MM.1S (cell line): ENCODE data around the gene PLEKHG5.

ENCODE experiments used
- DNase-seq: peaks from one replicate; pipeline ENCODE4 v3.0.0-alpha.2; 2015
- H2AFZ ChIP-seq: fragments of 300-600 bp; sonication (generic); 2 replicates; pipeline ENCODE4 v1.6.0; 2016; ENCODE audit warnings: antibody characterized with exemption, low read length
- H3F3A ChIP-seq: fragments of 300-600 bp; sonication (generic); 2 replicates; pipeline ENCODE4 v1.6.1; 2016; ENCODE audit warnings: mild to moderate bottlenecking, antibody characterized with exemption, low read length, moderate library complexity, mixed read lengths; ENCODE audit not compliant: insufficient read depth
- H3K27ac ChIP-seq: fragments of 300-600 bp; sonication (generic); 2 replicates; pipeline ENCODE4 v1.5.1; 2016; ENCODE audit warnings: mild to moderate bottlenecking, low read length
- H3K27me3 ChIP-seq: fragments of 300-600 bp; sonication (generic); replicated peaks from 2 replicates; pipeline ENCODE4 v1.6.0; 2016; ENCODE audit warnings: low read length; ENCODE audit not compliant: insufficient read depth
- H3K36me3 ChIP-seq: fragments of 300-600 bp; sonication (generic); replicated peaks from 2 replicates; pipeline ENCODE4 v1.6.1; 2016; ENCODE audit warnings: mild to moderate bottlenecking, low read length, mixed read lengths; ENCODE audit not compliant: insufficient read depth
- H3K4me1 ChIP-seq: fragments of 300-600 bp; sonication (generic); 2 replicates; pipeline ENCODE4 v1.6.1; 2016; ENCODE audit warnings: low read length, mixed read lengths
- H3K4me2 ChIP-seq: fragments of 300-600 bp; sonication (generic); 2 replicates; pipeline ENCODE4 v1.6.0; 2016; ENCODE audit warnings: low read depth, low read length
- H3K4me3 ChIP-seq: fragments of 300-600 bp; sonication (generic); 2 replicates; pipeline ENCODE4 v1.5.1; 2016; ENCODE audit warnings: low read length, mixed read lengths
- H3K79me2 ChIP-seq: fragments of 300-600 bp; sonication (generic); 2 replicates; pipeline ENCODE4 v1.6.1; 2016; ENCODE audit warnings: mixed run types, low read length, mixed read lengths
- H3K9ac ChIP-seq: fragments of 300-600 bp; sonication (generic); 2 replicates; pipeline ENCODE4 v1.6.1; 2016; ENCODE audit warnings: low read length, mixed read lengths
- H3K9me2 ChIP-seq: fragments of 300-600 bp; sonication (generic); replicated peaks from 2 replicates; pipeline ENCODE4 v1.6.1; 2016; ENCODE audit warnings: mild to moderate bottlenecking, low read length, mixed read lengths; ENCODE audit not compliant: insufficient read depth
- H3K9me3 ChIP-seq: fragments of 300-600 bp; sonication (generic); replicated peaks from 2 replicates; pipeline ENCODE4 v1.6.1; 2016; ENCODE audit warnings: mild to moderate bottlenecking, low read length, mixed read lengths; ENCODE audit not compliant: insufficient read depth
- H4K20me1 ChIP-seq: fragments of 300-600 bp; sonication (generic); 2 replicates; pipeline ENCODE4 v1.6.1; 2016; ENCODE audit warnings: mild to moderate bottlenecking, low read length, moderate library complexity, mixed read lengths; ENCODE audit not compliant: insufficient read depth
- CTCF ChIP-seq: fragments of 300-600 bp; sonication (generic); IDR thresholded peaks from 2 replicates; pipeline ENCODE4 v1.5.1; 2016; ENCODE audit warnings: antibody characterized with exemption, low read length, mixed read lengths
- EZH2 ChIP-seq: fragments of 300-600 bp; sonication (generic); optimal IDR thresholded peaks from 2 replicates; pipeline ENCODE3; 2017; ENCODE audit warnings: low read depth, mild to moderate bottlenecking, antibody characterized with exemption, low read length, mixed read lengths
- EZH2phosphoT487 ChIP-seq: fragments of 300-600 bp; sonication (generic); IDR thresholded peaks from 2 replicates; pipeline ENCODE4 v1.6.1; 2018; ENCODE audit warnings: antibody characterized with exemption, low read length

PLEKHG5 gene

GRCh38 chr1:6419804-6420453, 71.5 kb downstream of the PLEKHG5 start, which contains the start of gene HES2:
HES2 (minus strand) TSS chr1:6419919; CDS start chr1:6419820, 99 bp downstream.
- Histone ChIP-seq H3F3A (0 out of 2 replicates have a peak, but pooled peaks cover under 1% of the 10 kb centered on the region), H3K27me3 (peaks cover 94% of the 10 kb centered on the region), H3K4me1 (peaks cover 4% of the 10 kb centered on the region; the same call in 1 of the 2 replicates), H3K9me2 (no peaks in the 10 kb centered on the region), H3K79me2 (no peaks in the 10 kb centered on the region), H3K36me3 (no peaks in the 10 kb centered on the region), H4K20me1 (no peaks in the 10 kb centered on the region), H3K9ac (no peak within 1 kb of the TSS), H2AFZ (no peak within 1 kb of the TSS), H3K4me2 (no peak within 1 kb of the TSS; the same call in 1 of the 2 replicates), H3K27ac (no peak within 1 kb of the TSS), H3K9me3 (no peaks in the 10 kb centered on the region), H3K4me3 (no peak within 1 kb of the TSS)
- DNase-seq: no peak
- TF ChIP-seq EZH2phosphoT487: no peak
- TF ChIP-seq EZH2: no peak
- no peak for TF ChIP-seq CTCF

GRCh38 chr1:6419397-6419803, 72.1 kb downstream of the PLEKHG5 start:
- Histone ChIP-seq H3K4me1 (peaks cover 4% of the 10 kb centered on the region; the same call in 1 of the 2 replicates), H3K79me2 (no peaks in the 10 kb centered on the region)
- no peak for DNase-seq

GRCh38 chr1:6418668-6419396, 72.6 kb downstream of the PLEKHG5 start:
- TF ChIP-seq EZH2 (no peak), EZH2phosphoT487 (no peak), CTCF (no peak)
- no peaks in the 10 kb centered on the region for H3K79me2 ChIP-seq
- H3K9me3 ChIP-seq: no peaks in the 10 kb centered on the region
- no peaks in the 10 kb centered on the region for H3K9me2 ChIP-seq
- no peak overlapping the region for H3K27ac ChIP-seq
- no peak overlapping the region for H3K9ac ChIP-seq
- H3F3A ChIP-seq: peaks cover 5% of the 10 kb centered on the region; the same call in 1 of the 2 replicates
- H3K4me2 ChIP-seq: no peak overlapping the region; the same call in 1 of the 2 replicates
- no peaks in the 10 kb centered on the region for H3K36me3 ChIP-seq
- no peaks in the 10 kb centered on the region for H4K20me1 ChIP-seq
- no peak for DNase-seq
- peaks cover 4% of the 10 kb centered on the region; the same call in 1 of the 2 replicates for H3K4me1 ChIP-seq
- no peak overlapping the region for H2AFZ ChIP-seq
- peaks cover 85% of the 10 kb centered on the region for H3K27me3 ChIP-seq
- no peak overlapping the region for H3K4me3 ChIP-seq

More at GRCh38 chr1:6419397-6419803, 72.1 kb downstream of the PLEKHG5 start:
- TF ChIP-seq EZH2phosphoT487 (no peak), CTCF (no peak), EZH2 (no peak)
- no peak overlapping the region for H3K4me3 ChIP-seq
- no peak overlapping the region; the same call in 1 of the 2 replicates for H3K4me2 ChIP-seq
- no peaks in the 10 kb centered on the region for H3K9me2 ChIP-seq
- no peaks in the 10 kb centered on the region for H4K20me1 ChIP-seq
- H3K36me3 ChIP-seq: no peaks in the 10 kb centered on the region
- no peak overlapping the region for H3K9ac ChIP-seq
- peaks cover 5% of the 10 kb centered on the region; the same call in 1 of the 2 replicates for H3F3A ChIP-seq
- H3K9me3 ChIP-seq: no peaks in the 10 kb centered on the region
- no peak overlapping the region for H3K27ac ChIP-seq
- no peak overlapping the region for H2AFZ ChIP-seq
- H3K27me3 ChIP-seq: peaks cover 91% of the 10 kb centered on the region
